ENCODE measurements around the gene CD84. TPM values are rescaled to one million over a fixed set of nuclear protein-coding genes. Genes with fewer than 3 reads are reported as not detected.

The CD84 gene
- total RNA-seq, 4 donors from 2014 or later, result 1.8 to 5.8 (median 2.4) TPM

DNA sequence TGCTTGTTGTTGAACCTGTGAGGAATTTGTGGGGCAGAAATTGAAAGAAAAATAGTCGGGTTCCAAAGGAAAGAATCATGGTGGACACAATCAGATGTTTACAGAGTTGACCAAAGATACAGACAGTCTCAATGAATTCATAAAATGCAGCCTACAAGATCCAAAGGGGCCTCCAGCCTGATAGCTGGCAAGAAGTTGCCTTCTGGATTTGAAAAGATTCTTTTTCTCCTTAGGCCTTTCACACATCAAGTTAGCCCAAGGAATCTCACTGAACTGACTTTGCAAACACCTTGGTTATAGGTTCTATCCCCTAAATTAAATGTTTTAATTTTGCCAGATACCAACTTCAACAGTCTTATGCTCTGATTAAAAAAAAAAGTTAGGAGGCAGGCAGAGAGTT lies 46.0 kb upstream of the CD84 start:
- H3K27ac ChIP-seq, result no peak overlapping the region
- H3K4me1 ChIP-seq, result no peaks in the 10 kb centered on the region
- intact Hi-C loops (cut with DNase I), result no loop called here
- no peaks in the 10 kb centered on the region for H3K36me3 ChIP-seq
- no peak for TF ChIP-seq POLR2A (IDR thresholded peaks at IDR 0.05)
- TF ChIP-seq, protein P1, sequence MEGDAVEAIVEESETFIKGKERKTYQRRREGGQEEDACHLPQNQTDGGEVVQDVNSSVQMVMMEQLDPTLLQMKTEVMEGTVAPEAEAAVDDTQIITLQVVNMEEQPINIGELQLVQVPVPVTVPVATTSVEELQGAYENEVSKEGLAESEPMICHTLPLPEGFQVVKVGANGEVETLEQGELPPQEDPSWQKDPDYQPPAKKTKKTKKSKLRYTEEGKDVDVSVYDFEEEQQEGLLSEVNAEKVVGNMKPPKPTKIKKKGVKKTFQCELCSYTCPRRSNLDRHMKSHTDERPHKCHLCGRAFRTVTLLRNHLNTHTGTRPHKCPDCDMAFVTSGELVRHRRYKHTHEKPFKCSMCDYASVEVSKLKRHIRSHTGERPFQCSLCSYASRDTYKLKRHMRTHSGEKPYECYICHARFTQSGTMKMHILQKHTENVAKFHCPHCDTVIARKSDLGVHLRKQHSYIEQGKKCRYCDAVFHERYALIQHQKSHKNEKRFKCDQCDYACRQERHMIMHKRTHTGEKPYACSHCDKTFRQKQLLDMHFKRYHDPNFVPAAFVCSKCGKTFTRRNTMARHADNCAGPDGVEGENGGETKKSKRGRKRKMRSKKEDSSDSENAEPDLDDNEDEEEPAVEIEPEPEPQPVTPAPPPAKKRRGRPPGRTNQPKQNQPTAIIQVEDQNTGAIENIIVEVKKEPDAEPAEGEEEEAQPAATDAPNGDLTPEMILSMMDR (IDR thresholded peaks at IDR 0.05), result no peak
- 74 to 84% methylated on average over 1 of the region's 1 CpG for WGBS, 2 donors
- DNase-seq, result no peak
- H3K9me3 ChIP-seq, result no peaks in the 10 kb centered on the region
- H3K4me3 ChIP-seq (replicated peaks in 1 of 3), result no peak overlapping the region
- H3K27me3 ChIP-seq, result no peaks in the 10 kb centered on the region

GRCh38 chr1:160624464-160624863 lies 45.2 kb upstream of the CD84 start:
- 68 to 73% methylated on average over 3 of the region's 3 CpGs for WGBS, 2 donors
- no peak for DNase-seq
- intact Hi-C loops (cut with DNase I), result no loop called here

GRCh38 chr1:160623862-160624261 lies 44.6 kb upstream of the CD84 start:
- WGBS, 2 donors, result 80 to 84% methylated on average over 1 of the region's 1 CpG
- TF ChIP-seq, protein P1 (IDR thresholded peaks at IDR 0.05), result no peak
- no peak for TF ChIP-seq POLR2A (IDR thresholded peaks at IDR 0.05)
- no peak for DNase-seq
- H3K27me3 ChIP-seq, result no peaks in the 10 kb centered on the region
- no peaks in the 10 kb centered on the region for H3K36me3 ChIP-seq
- H3K4me3 ChIP-seq (replicated peaks in 1 of 3), result no peak overlapping the region
- H3K9me3 ChIP-seq, result no peaks in the 10 kb centered on the region
- no peak overlapping the region for H3K27ac ChIP-seq
- H3K4me1 ChIP-seq, result no peaks in the 10 kb centered on the region
- intact Hi-C loops (cut with DNase I), result no loop called here

More at GRCh38 chr1:160624464-160624863, 45.2 kb upstream of the CD84 start:
- no peak overlapping the region for H3K27ac ChIP-seq
- no peaks in the 10 kb centered on the region for H3K9me3 ChIP-seq
- no peaks in the 10 kb centered on the region for H3K27me3 ChIP-seq
- TF ChIP-seq POLR2A (IDR thresholded peaks at IDR 0.05), result no peak
- TF ChIP-seq, protein P1 (IDR thresholded peaks at IDR 0.05), result no peak
- H3K4me1 ChIP-seq, result no peaks in the 10 kb centered on the region
- no peak overlapping the region for H3K4me3 ChIP-seq (replicated peaks in 1 of 3)
- no peaks in the 10 kb centered on the region for H3K36me3 ChIP-seq

DNA sequence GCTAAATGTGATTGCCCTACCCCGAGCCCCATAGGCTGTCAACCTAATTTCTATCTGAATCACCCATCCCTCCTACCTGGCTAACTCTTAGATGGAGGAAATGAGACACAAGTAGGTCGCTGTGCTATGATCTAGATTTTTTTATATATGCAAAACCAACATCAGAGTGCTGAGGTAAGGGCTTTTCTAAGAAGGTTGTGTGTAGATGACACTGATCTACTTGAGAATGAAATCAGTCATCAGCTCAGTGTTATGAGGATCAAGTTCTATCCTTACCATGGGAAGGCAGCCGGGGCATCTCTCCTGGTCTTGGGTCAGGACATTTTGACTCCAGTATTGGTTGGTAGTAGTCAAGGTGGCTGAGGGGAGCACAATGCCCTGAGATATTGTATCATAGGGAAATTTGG lies 43.9 kb upstream of the CD84 start:
- 90 to 97% methylated on average over 3 of the region's 3 CpGs for WGBS, 2 donors
- Histone ChIP-seq H3K9me3 (no peaks in the 10 kb centered on the region), H3K36me3 (no peaks in the 10 kb centered on the region), H3K4me3 (replicated peaks in 1 of 3) (no peak overlapping the region), H3K4me1 (no peaks in the 10 kb centered on the region), H3K27ac (no peak overlapping the region), H3K27me3 (no peaks in the 10 kb centered on the region)
- intact Hi-C loops (cut with DNase I), result no loop called here
- TF ChIP-seq POLR2A (IDR thresholded peaks at IDR 0.05), result no peak
- TF ChIP-seq, protein P1 (IDR thresholded peaks at IDR 0.05), result no peak
- DNase-seq, result no peak

DNA sequence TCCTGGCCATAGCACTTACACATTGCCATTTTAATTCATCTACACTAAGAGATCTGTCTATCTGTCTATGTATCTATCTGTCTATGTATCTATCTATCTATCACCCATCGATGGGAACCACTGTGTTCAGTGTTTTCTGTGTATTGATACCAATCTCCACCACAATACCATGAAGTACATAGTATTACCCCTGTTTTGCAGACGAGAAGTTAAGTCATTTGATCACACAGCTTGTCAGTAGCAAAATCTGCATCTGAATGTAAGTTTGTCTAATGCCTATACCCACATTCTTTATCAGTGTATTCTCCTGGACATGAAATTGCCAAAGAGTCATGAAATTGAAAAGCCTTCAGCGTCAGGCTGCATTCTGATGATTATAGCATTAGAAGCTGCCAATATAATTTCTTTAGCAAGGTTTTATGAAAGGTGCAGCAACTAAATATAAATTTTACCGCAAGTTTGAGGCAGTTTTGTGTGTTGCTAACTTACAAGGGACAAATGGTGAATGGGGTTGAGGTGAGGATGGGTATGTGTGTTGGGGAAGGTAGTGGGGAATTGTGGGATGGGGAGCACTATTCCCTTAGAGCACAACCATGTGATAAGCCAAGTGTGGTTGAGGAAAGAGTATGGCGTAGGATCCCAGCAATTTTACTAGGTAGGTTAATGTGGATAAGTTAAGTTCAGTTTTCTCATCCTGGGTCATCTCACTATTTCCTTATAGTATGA lies 43.4 kb upstream of the CD84 start:
- 93 to 95% methylated on average over 5 of the region's 5 CpGs for WGBS, 2 donors
- Histone ChIP-seq H3K4me3 (replicated peaks in 1 of 3) (no peak overlapping the region), H3K27ac (no peak overlapping the region), H3K36me3 (no peaks in the 10 kb centered on the region), H3K9me3 (no peaks in the 10 kb centered on the region), H3K4me1 (no peaks in the 10 kb centered on the region), H3K27me3 (no peaks in the 10 kb centered on the region)
- DNase-seq, result no peak
- intact Hi-C loops (cut with DNase I), result no loop called here
- TF ChIP-seq, protein P1 (IDR thresholded peaks at IDR 0.05), result no peak
